Ishikawa (cell line): ENCODE results near the gene TOP2A.

Experiments
- CEBPB ChIP-seq: IDR thresholded peaks from 2 replicates; pipeline ENCODE4 v1.6.1; 2012
- CREB1 ChIP-seq: IDR thresholded peaks from 2 replicates; pipeline ENCODE4 v1.6.1; 2012; ENCODE audit warnings: low read depth
- EGR1 ChIP-seq: IDR thresholded peaks from 2 replicates; pipeline ENCODE4 v1.6.1; 2012
- EP300 ChIP-seq: IDR thresholded peaks from 2 replicates; pipeline ENCODE4 v1.6.1; 2012; ENCODE audit warnings: borderline replicate concordance
- FOXM1 ChIP-seq: IDR thresholded peaks from 2 replicates; pipeline ENCODE4 v1.6.1; 2012; ENCODE audit warnings: low read depth, borderline replicate concordance
- NFIC ChIP-seq: IDR thresholded peaks from 2 replicates; pipeline ENCODE4 v1.6.1; 2012
- RAD21 ChIP-seq: IDR thresholded peaks from 2 replicates; pipeline ENCODE4 v1.6.1; 2012; ENCODE audit warnings: low read depth
- TAF1 ChIP-seq: IDR thresholded peaks from 2 replicates; pipeline ENCODE4 v1.6.1; 2012; ENCODE audit warnings: low read depth, mild to moderate bottlenecking
- TCF12 ChIP-seq: IDR thresholded peaks from 2 replicates; pipeline ENCODE4 v1.6.1; 2012; ENCODE audit warnings: low read depth
- TEAD4 ChIP-seq: IDR thresholded peaks from 2 replicates; pipeline ENCODE4 v1.6.1; 2012
- YY1 ChIP-seq: IDR thresholded peaks from 2 replicates; pipeline ENCODE4 v1.6.1; 2012; ENCODE audit warnings: low read depth
- ZBTB7A ChIP-seq: IDR thresholded peaks from 2 replicates; pipeline ENCODE4 v1.6.1; 2012; ENCODE audit warnings: low read depth
- TF ChIP-seq, protein P1 (sequence below): IDR thresholded peaks from 2 replicates; pipeline ENCODE4 v1.6.1; 2012; ENCODE audit warnings: low read depth, mild to moderate bottlenecking
- TF ChIP-seq, protein P2 (sequence below): IDR thresholded peaks from 2 replicates; pipeline ENCODE4 v1.6.1; 2012
- TF ChIP-seq, protein P3 (sequence below): IDR thresholded peaks from 2 replicates; pipeline ENCODE4 v1.6.1; 2012

TOP2A gene

DNA sequence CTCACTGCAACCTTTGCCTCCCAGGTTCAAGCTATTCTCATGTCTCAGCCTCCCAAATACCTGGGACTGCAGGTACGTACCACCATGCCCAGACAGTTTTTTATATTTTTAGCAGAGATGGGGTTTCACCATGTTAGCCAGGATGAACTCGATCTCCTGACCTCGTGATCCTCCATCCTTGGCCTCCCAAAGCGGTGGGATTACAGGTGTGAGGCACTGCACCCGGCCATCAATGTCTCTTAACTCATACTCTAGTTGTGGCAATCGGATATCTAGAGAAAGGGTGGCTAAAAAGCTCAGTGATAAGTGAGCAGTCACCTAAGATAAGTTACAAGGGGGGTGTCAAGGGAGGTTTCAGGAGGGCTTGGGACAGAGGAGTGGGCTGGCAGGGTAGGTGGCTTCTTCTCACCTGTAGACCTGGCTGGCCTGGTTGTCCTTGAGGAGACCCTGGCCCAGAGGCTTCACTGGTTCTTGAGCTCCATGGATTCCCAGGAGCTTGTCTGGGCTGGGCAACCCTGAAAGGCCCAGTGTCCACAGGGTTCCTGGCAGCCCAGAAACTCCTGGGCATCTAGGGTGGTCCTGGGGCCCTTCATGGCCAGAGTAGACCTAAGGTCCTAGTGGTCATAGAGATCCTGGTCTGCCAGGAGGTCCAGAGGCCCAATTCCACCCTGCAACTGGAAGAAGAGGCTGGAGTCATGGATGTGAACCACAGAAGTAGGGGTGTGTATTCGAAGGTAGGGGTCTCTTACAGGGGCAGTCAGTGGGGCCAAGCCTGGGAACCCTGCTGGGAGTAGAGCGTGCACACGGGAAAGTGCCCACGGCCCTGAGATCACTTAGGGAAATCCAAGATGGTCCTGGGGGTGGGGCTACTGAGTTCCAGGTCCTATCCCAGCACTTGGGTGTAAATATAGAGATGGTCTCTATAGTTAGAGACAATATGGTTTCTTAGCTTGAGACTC is 12.9 kb upstream of the TOP2A start:
- TF ChIP-seq FOXM1 (no peak), ZBTB7A (no peak), TAF1 (no peak), EP300 (no peak), RAD21 (no peak)

DNA sequence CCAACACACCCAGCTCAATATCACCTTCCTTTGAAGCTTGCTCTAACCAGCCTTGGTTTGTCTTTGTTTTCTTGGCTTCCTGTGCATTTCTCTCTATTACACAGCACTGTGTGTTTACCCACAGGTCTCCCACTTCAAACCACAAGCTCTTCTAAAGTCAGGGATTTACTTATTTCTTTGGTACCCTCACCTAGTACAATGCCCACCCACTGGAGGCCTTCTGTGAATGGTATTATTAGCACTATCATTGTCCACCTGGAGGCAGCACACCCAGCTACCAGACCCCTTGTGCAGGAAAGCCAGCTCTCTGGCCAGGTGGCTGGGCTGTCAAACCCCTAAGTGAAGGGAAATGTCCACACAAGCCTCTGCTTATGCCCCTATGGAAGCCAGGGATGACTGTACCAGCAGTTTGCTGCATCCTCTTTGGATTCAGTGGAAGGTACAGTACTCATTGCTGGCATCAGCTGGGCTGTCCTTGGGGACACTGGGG is 9.4 kb upstream of the TOP2A start:
- TF ChIP-seq, protein P1, sequence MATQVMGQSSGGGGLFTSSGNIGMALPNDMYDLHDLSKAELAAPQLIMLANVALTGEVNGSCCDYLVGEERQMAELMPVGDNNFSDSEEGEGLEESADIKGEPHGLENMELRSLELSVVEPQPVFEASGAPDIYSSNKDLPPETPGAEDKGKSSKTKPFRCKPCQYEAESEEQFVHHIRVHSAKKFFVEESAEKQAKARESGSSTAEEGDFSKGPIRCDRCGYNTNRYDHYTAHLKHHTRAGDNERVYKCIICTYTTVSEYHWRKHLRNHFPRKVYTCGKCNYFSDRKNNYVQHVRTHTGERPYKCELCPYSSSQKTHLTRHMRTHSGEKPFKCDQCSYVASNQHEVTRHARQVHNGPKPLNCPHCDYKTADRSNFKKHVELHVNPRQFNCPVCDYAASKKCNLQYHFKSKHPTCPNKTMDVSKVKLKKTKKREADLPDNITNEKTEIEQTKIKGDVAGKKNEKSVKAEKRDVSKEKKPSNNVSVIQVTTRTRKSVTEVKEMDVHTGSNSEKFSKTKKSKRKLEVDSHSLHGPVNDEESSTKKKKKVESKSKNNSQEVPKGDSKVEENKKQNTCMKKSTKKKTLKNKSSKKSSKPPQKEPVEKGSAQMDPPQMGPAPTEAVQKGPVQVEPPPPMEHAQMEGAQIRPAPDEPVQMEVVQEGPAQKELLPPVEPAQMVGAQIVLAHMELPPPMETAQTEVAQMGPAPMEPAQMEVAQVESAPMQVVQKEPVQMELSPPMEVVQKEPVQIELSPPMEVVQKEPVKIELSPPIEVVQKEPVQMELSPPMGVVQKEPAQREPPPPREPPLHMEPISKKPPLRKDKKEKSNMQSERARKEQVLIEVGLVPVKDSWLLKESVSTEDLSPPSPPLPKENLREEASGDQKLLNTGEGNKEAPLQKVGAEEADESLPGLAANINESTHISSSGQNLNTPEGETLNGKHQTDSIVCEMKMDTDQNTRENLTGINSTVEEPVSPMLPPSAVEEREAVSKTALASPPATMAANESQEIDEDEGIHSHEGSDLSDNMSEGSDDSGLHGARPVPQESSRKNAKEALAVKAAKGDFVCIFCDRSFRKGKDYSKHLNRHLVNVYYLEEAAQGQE = no peak
- no peak for TF ChIP-seq EGR1

DNA sequence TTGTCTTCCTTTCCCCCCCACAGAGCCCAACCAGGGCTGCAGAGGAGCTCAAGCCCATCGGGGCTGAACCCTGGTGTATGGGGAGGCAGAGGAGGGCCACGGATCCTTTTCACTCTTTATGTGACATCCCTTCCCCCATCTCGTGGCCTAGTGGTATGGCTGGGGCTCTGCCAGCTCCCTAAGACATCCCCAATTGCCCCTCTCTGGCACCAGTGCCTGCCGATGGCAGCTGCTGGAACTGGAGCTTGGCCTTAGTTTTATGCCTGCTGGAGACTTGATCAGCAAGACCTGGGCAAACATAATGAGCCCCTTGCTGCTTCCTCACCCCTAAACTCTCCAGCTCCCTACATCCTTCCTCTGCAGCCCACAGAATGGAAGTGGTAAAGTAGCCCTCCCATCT is 8.0 kb upstream of the TOP2A start:
- TF ChIP-seq CEBPB (no peak), YY1 (no peak), FOXM1 (no peak), RAD21 (no peak)
- TF ChIP-seq, protein P2, sequence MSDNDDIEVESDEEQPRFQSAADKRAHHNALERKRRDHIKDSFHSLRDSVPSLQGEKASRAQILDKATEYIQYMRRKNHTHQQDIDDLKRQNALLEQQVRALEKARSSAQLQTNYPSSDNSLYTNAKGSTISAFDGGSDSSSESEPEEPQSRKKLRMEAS = no peak
- TF ChIP-seq, protein P1 = no peak

DNA sequence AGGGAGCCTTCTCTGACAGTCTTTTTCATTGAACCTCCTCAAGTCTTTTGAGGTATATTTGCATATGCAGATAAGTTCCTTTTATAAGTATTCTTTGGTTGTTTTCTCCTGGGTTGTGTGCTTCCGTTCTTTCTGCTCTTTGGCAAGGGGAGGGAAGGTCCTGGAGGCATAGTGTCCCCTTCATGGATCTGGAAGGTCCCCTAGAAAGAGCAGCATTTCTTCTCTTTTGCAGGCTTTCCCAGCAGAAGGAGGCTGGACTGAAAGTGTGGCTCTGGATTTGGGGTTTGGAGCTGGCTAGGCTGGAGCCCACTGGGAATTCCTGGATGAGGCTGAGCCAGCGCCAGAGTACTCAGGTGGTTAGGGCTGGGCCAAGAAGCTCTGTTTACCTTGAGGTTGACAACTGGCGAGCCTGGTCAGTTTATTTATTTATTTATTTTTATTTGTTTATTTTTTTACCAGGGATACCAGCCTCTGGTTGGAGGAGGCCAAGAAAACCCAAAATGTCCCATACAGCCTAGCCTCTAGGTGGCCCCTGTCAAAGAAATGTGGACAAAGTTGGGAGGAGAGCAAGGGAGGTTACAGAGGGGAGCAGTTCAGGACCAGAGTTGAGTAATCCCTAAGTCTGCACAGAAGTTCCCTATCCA is 5.4 kb upstream of the TOP2A start:
- TF ChIP-seq CREB1 (no peak), YY1 (no peak), TAF1 (no peak), EP300 (no peak), NFIC (no peak), ZBTB7A (no peak), EGR1 (no peak), TEAD4 (no peak), RAD21 (no peak), CEBPB (no peak), TCF12 (no peak), FOXM1 (no peak)
- TF ChIP-seq, protein P1 = no peak
- TF ChIP-seq, protein P3, sequence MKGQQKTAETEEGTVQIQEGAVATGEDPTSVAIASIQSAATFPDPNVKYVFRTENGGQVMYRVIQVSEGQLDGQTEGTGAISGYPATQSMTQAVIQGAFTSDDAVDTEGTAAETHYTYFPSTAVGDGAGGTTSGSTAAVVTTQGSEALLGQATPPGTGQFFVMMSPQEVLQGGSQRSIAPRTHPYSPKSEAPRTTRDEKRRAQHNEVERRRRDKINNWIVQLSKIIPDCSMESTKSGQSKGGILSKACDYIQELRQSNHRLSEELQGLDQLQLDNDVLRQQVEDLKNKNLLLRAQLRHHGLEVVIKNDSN = no peak
- TF ChIP-seq, protein P2 = no peak
